ENCODE results near the gene TBC1D2. TPM values are rescaled to one million over a fixed set of nuclear protein-coding genes. Genes with fewer than 3 reads are reported as not detected.
A peak's percentile ranks its signal among the peaks of the same experiment; 100 is the strongest.

Gene TBC1D2
- total and polyA plus RNA-seq, 2 of the 13 experiments (the other 11 are each of a cell fraction or from before 2014, with no cell fraction given): 2.0 to 2.8 TPM

DNA sequence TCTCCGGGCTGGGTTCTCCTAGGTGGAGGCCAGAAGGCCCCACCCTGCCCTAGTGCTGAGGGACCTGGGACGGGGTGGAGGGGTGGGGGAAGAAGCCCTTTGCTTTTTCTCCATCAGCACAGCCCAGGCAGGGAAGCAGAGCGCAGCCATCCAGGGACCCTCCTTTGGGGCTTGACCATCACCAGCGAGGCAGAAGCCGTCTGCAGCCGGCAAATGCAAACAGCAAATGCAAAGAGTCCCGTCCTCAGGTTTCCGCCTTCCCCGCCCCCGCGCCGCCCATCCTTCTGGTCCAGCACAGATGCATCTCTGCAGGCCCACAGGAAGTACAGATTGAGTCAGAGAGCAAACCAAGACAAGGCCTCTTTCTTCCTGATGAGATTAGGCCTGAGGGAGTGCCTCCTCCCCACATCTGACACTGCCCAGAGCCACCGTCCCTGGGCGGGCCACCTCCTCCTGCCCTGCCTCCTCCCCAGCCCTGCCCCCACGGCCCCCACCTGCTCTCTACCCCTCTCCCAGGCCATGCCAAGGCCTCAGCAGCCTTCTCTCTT lies 86.4 kb downstream of the TBC1D2 start (continued):
- TF ChIP-seq, protein P1, sequence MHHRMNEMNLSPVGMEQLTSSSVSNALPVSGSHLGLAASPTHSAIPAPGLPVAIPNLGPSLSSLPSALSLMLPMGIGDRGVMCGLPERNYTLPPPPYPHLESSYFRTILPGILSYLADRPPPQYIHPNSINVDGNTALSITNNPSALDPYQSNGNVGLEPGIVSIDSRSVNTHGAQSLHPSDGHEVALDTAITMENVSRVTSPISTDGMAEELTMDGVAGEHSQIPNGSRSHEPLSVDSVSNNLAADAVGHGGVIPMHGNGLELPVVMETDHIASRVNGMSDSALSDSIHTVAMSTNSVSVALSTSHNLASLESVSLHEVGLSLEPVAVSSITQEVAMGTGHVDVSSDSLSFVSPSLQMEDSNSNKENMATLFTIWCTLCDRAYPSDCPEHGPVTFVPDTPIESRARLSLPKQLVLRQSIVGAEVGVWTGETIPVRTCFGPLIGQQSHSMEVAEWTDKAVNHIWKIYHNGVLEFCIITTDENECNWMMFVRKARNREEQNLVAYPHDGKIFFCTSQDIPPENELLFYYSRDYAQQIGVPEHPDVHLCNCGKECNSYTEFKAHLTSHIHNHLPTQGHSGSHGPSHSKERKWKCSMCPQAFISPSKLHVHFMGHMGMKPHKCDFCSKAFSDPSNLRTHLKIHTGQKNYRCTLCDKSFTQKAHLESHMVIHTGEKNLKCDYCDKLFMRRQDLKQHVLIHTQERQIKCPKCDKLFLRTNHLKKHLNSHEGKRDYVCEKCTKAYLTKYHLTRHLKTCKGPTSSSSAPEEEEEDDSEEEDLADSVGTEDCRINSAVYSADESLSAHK (CRISPR knock-in tag; IDR thresholded peaks at IDR 0.05; ENCODE audit: borderline replicate concordance): no peak
- TF ChIP-seq ZNF773 (CRISPR knock-in tag; IDR thresholded peaks at IDR 0.05; ENCODE audit: borderline replicate concordance) (no peak), ZNF746 (CRISPR knock-in tag; IDR thresholded peaks at IDR 0.05) (no peak), ZFX (CRISPR knock-in tag; IDR thresholded peaks at IDR 0.05; ENCODE audit: low read depth) (peak; percentile 84), ZNF432 (CRISPR knock-in tag; IDR thresholded peaks at IDR 0.05; ENCODE audit: borderline replicate concordance) (no peak), ZNF788 (CRISPR knock-in tag; IDR thresholded peaks at IDR 0.05; ENCODE audit: borderline replicate concordance) (no peak), ZNF207 (IDR thresholded peaks at IDR 0.05; ENCODE audit: borderline replicate concordance) (no peak), ZNF7 (CRISPR knock-in tag; IDR thresholded peaks at IDR 0.05) (no peak), NR2F6 (IDR thresholded peaks at IDR 0.05) (no peak; the same call in 1 of the 2 replicates), NR2F6 (CRISPR knock-in tag; IDR thresholded peaks at IDR 0.05) (no peak; the same call in 1 of the 2 replicates), EP300 (IDR thresholded peaks at IDR 0.05; ENCODE audit: low read depth in 2 of 2, low read length in 2 of 2) (peak in 1 of 2 experiments; percentile 58; a peak in 1 of 4 replicates), EP300 (CRISPR knock-in tag; IDR thresholded peaks at IDR 0.05; ENCODE audit: borderline replicate concordance) (no peak; the same call in 1 of the 2 replicates), HHEX (CRISPR knock-in tag; IDR thresholded peaks at IDR 0.05) (no peak), SP2 (CRISPR knock-in tag; IDR thresholded peaks at IDR 0.05) (no peak), FOXK2 (IDR thresholded peaks at IDR 0.05) (no peak), ZNF652 (CRISPR knock-in tag; IDR thresholded peaks at IDR 0.05; ENCODE audit: borderline replicate concordance, low read depth) (no peak), CREB1 (IDR thresholded peaks at IDR 0.05) (no peak), CREB1 (CRISPR knock-in tag; IDR thresholded peaks at IDR 0.05) (no peak), NFE2 (CRISPR knock-in tag; IDR thresholded peaks at IDR 0.05) (no peak), ZNF878 (CRISPR knock-in tag; IDR thresholded peaks at IDR 0.05) (no peak), ZNF451 (CRISPR knock-in tag; IDR thresholded peaks at IDR 0.05) (no peak)
- TF ChIP-seq, protein P2, sequence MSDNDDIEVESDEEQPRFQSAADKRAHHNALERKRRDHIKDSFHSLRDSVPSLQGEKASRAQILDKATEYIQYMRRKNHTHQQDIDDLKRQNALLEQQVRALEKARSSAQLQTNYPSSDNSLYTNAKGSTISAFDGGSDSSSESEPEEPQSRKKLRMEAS (IDR thresholded peaks at IDR 0.05): no peak
- TF ChIP-seq, protein P3, sequence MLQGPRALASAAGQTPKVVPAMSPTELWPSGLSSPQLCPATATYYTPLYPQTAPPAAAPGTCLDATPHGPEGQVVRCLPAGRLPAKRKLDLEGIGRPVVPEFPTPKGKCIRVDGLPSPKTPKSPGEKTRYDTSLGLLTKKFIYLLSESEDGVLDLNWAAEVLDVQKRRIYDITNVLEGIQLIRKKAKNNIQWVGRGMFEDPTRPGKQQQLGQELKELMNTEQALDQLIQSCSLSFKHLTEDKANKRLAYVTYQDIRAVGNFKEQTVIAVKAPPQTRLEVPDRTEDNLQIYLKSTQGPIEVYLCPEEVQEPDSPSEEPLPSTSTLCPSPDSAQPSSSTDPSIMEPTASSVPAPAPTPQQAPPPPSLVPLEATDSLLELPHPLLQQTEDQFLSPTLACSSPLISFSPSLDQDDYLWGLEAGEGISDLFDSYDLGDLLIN (CRISPR knock-in tag; IDR thresholded peaks at IDR 0.05; ENCODE audit: borderline replicate concordance): no peak
- TF ChIP-seq, protein P4, sequence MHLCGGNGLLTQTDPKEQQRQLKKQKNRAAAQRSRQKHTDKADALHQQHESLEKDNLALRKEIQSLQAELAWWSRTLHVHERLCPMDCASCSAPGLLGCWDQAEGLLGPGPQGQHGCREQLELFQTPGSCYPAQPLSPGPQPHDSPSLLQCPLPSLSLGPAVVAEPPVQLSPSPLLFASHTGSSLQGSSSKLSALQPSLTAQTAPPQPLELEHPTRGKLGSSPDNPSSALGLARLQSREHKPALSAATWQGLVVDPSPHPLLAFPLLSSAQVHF (CRISPR knock-in tag; IDR thresholded peaks at IDR 0.05): no peak
- TF ChIP-seq, protein P5, sequence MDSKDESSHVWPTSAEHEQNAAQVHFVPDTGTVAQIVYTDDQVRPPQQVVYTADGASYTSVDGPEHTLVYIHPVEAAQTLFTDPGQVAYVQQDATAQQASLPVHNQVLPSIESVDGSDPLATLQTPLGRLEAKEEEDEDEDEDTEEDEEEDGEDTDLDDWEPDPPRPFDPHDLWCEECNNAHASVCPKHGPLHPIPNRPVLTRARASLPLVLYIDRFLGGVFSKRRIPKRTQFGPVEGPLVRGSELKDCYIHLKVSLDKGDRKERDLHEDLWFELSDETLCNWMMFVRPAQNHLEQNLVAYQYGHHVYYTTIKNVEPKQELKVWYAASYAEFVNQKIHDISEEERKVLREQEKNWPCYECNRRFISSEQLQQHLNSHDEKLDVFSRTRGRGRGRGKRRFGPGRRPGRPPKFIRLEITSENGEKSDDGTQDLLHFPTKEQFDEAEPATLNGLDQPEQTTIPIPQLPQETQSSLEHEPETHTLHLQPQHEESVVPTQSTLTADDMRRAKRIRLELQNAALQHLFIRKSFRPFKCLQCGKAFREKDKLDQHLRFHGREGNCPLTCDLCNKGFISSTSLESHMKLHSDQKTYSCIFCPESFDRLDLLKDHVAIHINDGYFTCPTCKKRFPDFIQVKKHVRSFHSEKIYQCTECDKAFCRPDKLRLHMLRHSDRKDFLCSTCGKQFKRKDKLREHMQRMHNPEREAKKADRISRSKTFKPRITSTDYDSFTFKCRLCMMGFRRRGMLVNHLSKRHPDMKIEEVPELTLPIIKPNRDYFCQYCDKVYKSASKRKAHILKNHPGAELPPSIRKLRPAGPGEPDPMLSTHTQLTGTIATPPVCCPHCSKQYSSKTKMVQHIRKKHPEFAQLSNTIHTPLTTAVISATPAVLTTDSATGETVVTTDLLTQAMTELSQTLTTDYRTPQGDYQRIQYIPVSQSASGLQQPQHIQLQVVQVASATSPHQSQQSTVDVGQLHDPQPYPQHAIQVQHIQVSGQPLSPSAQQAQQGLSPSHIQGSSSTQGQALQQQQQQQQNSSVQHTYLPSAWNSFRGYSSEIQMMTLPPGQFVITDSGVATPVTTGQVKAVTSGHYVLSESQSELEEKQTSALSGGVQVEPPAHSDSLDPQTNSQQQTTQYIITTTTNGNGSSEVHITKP (CRISPR knock-in tag; IDR thresholded peaks at IDR 0.05; ENCODE audit: low read depth): no peak

Data from HepG2 (cell line).